NCI-H2227 treated with DMSO at 0.1 percent for 48 hours (cell line): ENCODE data around the gene GRIP2.

ENCODE experiments used
- DNase-seq: peaks from one replicate; lab custom pipeline; 2025; lab: John Stamatoyannopoulos, UW

Gene GRIP2

GRCh38 chr3:14484741-14485140 lies 55.4 kb downstream of the GRIP2 start:
- DNase-seq = no peak

GRCh38 chr3:14483286-14483685 lies 56.9 kb downstream of the GRIP2 start:
- no peak for DNase-seq

DNA sequence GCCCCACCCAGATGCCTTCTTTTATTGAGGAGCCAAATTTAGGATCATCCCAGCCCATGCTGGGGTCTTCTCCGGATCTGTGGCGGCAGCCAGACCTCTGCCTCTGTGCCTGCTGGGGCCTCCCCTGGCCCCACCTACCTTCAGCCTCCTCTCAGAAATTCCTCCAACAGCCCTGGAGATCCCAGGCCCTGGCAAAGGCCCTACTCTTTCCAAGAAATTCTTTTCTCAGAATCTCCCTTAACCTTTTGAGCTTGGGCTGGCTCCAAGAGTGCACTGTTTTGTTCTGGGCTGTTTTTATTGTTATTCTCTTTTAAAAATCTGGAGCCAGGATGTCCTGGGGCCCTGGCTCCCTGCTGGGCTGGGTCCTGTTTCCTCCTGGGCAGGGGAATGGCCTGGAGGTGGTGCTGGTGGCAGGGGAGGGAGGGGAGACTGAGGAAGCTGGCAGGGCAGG lies 57.8 kb downstream of the GRIP2 start:
- DNase-seq = no peak

GRCh38 chr3:14481646-14482036 lies 58.5 kb downstream of the GRIP2 start:
- no peak for DNase-seq

- no peak for DNase-seq
These were observed 59.0 kb downstream of the GRIP2 start for GRCh38 chr3:14481018-14481645.

DNA sequence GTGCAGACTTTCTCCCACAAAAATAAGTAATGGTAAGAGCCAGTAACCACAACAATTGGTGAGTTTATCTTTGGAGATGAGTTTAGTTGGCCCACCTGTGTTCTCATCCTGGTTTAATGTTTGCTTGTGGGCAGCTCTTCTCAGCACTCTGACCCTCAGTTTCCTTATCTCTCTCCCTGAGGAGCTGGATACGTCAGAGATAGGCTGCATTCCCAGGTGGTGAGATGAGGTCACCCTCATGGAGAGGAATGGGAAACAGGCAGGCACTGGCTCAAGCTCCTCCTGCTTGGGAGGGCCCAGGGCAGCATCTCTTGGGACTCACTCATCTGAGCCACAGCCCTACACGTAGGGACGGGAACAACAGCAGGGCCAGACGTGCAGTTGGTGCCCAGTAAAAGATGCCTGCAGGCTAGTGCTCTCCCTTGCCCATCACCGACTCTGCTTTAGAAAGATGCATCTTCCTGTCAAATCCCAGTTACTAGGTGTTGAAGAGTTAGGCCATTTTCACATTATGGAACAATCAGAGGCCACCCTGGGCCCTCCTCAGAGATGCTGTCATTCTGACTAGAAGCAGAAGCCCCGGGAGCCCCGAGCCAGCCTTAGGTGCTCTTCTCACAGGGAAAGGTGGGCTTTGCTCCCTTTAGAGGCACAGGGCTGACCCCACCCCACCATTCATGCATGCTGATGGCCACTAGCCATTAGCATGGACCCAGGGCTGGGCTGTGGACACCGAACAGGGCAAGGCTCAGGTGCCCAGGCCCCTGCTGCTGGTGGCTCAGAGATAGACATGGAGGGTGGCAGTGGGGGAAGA lies 59.7 kb downstream of the GRIP2 start:
- DNase-seq = no peak

DNA sequence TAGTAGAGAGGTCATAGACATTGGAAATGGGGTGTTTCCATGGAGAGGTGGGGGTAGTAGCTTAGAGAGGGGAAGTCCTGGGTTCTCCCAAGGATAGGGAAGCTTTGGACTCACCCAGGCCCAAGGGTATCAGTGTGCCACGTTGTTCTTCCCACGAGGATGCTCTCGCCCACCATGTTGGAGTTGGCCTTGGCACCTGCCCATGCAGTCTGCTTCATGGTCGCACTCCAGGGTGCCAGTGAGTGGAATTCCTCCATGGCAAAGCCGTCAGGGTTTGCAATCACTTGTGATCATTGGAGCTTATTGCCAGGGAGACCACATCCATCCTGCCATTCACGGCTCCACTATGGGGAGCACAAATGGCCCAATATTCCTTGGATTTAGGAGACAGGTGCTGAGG lies 60.6 kb downstream of the GRIP2 start:
- no peak for DNase-seq

- DNase-seq = no peak
These were observed 61.1 kb downstream of the GRIP2 start for GRCh38 chr3:14478956-14479550.

- no peak for DNase-seq
These were observed 62.7 kb downstream of the GRIP2 start for GRCh38 chr3:14477311-14477935.

- no peak for DNase-seq
These were observed 63.4 kb downstream of the GRIP2 start for GRCh38 chr3:14476583-14477265.

DNA sequence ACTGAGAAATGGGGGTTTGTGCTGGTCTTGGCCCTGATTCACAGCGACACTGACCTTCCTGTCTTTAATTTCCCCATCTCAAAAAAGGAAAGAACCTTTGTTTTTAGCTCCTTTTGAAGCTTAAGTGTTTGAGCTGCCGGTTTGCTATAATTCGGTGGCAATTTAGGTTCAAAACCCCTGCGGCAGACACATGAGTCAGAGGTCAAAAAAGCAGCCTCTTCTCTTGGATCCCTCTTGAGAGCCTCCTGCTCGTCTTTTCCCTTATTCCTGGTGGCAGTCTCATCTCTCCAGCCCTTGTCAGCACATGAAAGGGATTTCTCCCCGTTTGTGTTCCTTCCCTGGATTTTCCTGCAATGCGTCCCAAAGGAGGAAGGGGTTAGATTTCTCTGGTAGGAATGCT lies 64.5 kb downstream of the GRIP2 start:
- DNase-seq = peak; percentile 0

- DNase-seq = no peak
These were observed 65.6 kb downstream of the GRIP2 start for GRCh38 chr3:14474363-14475081.

DNA sequence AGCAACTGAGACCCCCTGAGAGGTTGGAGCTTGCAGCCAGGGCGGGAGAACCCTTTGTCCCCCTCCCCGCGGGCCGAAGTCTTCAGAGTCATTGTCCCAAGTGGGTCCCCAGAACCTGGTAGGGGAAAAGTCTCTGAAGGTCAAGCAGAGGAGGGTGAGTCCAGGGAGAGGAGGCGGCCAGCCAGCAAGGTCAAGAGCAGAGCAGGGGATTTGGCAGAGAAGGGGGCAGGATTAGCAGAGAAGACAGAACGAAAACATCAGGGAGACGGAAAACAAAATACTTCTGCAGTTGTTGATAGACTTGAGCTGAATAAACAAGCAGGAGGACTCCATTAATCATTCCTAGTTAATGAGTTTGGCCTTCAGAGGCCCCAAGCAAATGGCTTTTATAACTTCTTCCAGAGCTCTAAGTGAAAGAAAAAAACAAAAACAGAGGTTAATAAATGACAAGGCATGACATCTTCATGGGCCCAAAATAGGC lies 66.7 kb downstream of the GRIP2 start:
- DNase-seq = no peak

DNA sequence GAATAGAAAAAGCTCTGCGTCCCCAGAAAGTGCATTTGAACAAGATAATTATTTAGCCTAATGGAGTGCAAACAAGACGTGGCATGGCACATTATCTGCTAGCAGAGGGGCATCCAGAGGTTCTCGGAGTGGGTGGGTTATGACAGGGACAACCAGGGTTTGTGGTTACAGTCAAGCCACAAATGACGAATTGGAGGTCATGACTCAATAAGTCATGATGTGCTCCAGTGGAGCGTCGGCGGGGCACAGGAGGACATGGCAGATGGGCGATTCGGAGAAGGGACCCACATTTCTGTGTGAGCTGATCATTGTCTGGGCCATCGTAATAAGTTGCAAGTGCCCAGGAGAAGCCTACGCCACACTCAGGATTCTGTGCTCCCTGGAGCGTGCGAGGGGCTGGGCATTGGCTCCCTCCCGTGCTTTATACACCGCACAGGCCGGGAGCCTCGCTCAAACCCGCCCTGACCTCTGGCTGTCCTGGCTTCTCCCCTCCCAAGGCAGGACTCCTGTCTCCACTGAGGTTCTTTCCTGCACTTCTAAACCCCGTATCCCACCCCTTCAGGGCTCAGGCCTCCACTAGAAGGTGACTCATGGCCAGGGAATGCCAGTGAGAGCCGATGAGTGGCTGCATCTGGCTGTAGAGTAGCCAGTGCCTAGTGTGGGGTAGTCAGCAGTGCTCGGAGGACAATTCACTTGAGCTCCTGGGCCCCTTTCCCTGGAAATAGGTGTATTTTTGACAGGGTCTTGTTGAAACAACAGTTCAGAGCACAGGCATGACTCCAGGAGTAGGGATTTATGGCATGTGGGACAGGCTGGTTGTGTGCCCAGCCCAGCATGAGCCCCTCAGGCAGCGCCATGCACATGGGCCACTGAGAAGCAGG lies 67.4 kb downstream of the GRIP2 start:
- no peak for DNase-seq

- no peak for DNase-seq
These were observed 68.5 kb downstream of the GRIP2 start for GRCh38 chr3:14471690-14472089.

- DNase-seq = no peak
These were observed 69.1 kb downstream of the GRIP2 start for GRCh38 chr3:14471016-14471415.

DNA sequence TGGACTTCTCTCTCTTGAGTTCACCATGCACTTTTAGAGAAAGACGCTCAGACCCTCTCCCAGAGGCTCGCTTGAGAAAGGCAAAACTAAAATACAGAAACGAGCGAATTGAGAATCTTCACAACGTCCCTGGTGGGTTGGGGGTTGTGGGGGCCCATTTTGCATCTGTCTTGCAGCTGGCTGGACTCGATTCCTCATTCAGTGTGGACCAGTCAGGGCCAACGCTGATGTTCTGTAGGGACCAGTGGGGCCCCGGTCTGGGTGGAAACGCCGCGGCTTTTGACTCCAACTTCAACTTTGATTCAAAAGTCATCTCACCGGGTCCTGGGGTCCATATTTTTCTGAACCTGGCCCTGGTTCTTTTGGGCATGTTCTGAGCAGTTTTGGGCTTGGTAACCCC lies 69.7 kb downstream of the GRIP2 start:
- no peak for DNase-seq

- no peak for DNase-seq
These were observed 71.5 kb downstream of the GRIP2 start for GRCh38 chr3:14468621-14468981.

- peak; percentile 18 for DNase-seq
These were observed 72.1 kb downstream of the GRIP2 start for GRCh38 chr3:14467814-14468620.
